Endothelial cell of umbilical vein (primary cell): ENCODE data around the gene SPTBN4.

Experiments
- CTCF ChIP-seq, 2 donors: IDR thresholded peaks; 1 replicate in 1 of 2; 2 replicates in 1 of 2; pipeline ENCODE4 v1.5.1; 2011; ENCODE audit warnings: low read length in 2 of 2, mild to moderate bottlenecking in 2 of 2, moderate library complexity in 2 of 2, control low read depth in 1 of 2, inconsistent platforms in 1 of 2, low read depth in 1 of 2; ENCODE audit not compliant: insufficient read depth in 1 of 2; ENCODE audit errors: extremely low read depth in 1 of 2
- EZH2 ChIP-seq: IDR thresholded peaks from 2 replicates; pipeline ENCODE4 v1.6.1; 2012; ENCODE audit warnings: borderline replicate concordance, low read depth, mild to moderate bottlenecking, moderate library complexity, low read length, inconsistent platforms; ENCODE audit not compliant: severe bottlenecking
- JUN ChIP-seq: IDR thresholded peaks from 2 replicates; pipeline ENCODE4 v1.6.1; 2011; ENCODE audit warnings: borderline replicate concordance, low read depth; ENCODE audit not compliant: insufficient read length, insufficient read depth
- MAX ChIP-seq: IDR thresholded peaks from 2 replicates; pipeline ENCODE4 v1.6.1; 2011; ENCODE audit not compliant: insufficient read depth, insufficient read length
- MYC ChIP-seq: IDR thresholded peaks from one replicate; pipeline ENCODE4 v1.6.1; 2011; ENCODE audit warnings: mild to moderate bottlenecking, low read depth, low read length
- POLR2A ChIP-seq: IDR thresholded peaks from 2 replicates; pipeline ENCODE4 v1.6.1; 2012; ENCODE audit warnings: low read depth, mild to moderate bottlenecking, control low read depth, low read length
- POLR2AphosphoS5 ChIP-seq: IDR thresholded peaks from 2 replicates; pipeline ENCODE4 v1.6.1; 2012; ENCODE audit warnings: low read depth, mild to moderate bottlenecking, control low read depth, low read length, moderate library complexity; ENCODE audit not compliant: insufficient read depth

GRCh38 chr19:40575326-40575725 is 108.5 kb downstream of the SPTBN4 start:
- no peak for TF ChIP-seq CTCF (IDR thresholded peaks at IDR 0.05; ENCODE audit: extremely low read depth in 1 of 2, insufficient read depth in 1 of 2, low read depth in 1 of 2, low read length in 2 of 2)
- TF ChIP-seq POLR2AphosphoS5, result no peak
- no peak for TF ChIP-seq POLR2A
- no peak for TF ChIP-seq MYC
- no peak for TF ChIP-seq MAX
- TF ChIP-seq EZH2, result no peak
- TF ChIP-seq JUN, result no peak
